NCI-H2029 (cell line): ENCODE measurements around the gene GREB1.
"Not testable (repeated sequence)": the region's sequence is repeated elsewhere in the genome, so short reads cannot be mapped to it uniquely, and the experiment has no call there.

ENCODE experiments used
- DNase-seq: peaks from one replicate; lab custom pipeline; 2025; lab: John Stamatoyannopoulos, UW

GREB1 gene

DNA sequence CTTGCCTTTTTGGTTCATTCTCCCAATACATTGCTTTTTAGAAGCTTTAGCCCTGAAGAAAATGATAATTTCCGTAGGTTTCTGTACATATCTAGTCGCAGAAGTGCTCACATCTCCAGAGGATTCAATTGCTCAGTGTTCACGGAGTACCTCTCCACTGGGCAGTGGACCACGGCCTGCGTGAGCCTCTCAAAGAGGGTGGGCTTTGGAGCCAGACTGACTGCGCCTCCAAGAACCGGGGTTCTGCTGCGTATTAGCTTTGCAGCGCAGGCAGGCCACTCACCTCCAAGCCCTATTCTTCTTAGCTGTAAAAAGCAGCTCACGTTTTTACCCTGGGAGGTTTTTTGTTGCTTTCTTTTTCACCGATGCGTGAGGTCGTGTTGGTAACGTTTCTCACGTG, 100.7 kb downstream of the GREB1 start:
- DNase-seq, result no peak

DNA sequence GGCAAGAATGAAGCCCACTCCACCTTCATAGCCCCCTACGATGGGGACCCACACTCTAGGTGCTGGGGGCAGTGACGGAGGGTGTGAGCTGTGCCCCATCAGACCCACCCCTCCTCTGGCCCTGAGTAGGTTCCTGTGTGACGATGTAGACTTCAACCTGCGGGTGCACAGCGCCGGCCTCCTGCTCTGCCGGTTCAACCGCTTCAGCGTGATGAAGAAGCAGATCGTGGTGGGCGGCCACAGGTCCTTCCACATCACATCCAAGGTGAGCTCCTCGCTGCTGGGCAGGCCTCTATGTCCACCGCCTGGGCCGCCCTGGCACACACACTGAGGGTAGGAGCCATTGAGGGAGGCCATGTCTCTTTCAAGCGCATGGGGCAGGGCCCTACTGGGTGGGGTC, 101.3 kb downstream of the GREB1 start:
- DNase-seq, result no peak

GRCh38 chr2:11636593-11637295, 102.9 kb downstream of the GREB1 start:
- no peak for DNase-seq

- DNase-seq, result no peak
Observed at GRCh38 chr2:11637546-11637945, 103.7 kb downstream of the GREB1 start.

GRCh38 chr2:11639503-11639902, 105.7 kb downstream of the GREB1 start:
- no peak for DNase-seq

DNA sequence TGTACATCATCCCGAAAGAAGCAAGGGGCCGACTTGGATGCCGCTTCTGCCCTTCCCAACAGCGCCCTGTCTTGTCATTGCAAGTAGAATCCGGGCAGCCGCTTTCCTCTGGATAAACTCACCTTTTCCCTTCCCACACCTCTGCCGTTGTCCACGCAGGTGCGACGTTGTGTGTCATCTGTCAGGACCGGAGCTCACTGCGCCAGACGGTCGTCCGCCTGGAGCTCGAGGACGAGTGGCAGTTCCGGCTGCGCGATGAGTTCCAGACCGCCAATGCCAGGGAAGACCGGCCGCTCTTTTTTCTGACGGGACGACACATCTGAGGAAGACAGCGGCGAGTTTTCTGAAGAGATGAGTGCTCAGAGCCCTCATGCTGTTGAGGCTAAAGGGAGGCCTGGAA, 106.3 kb downstream of the GREB1 start:
- no peak for DNase-seq

- DNase-seq, result no peak
Observed at GRCh38 chr2:11642972-11643371, 109.1 kb downstream of the GREB1 start.

GRCh38 chr2:11644293-11644692, 110.4 kb downstream of the GREB1 start:
- no peak for DNase-seq

DNA sequence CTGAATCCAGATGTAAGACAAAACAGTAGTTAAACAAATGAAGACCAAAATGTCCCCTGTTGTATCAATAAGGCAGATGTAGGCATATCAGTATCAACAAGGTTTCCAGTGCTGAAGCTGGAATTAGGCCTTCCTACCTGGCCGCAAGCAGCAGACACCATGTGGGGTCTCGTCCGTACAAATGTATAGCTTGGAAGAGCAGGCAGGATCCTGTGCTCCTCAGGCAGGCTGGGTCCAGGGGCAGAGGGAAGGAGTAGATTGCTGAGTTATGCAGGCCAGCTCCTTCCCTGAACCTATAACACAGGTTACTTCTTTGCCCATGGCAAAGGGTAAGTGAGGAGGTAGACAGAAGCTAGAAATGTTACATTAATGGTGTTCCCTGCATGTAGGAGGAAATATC, 112.7 kb downstream of the GREB1 start:
- no peak for DNase-seq

GRCh38 chr2:11647834-11648600, 114.2 kb downstream of the GREB1 start:
- no peak for DNase-seq

DNA sequence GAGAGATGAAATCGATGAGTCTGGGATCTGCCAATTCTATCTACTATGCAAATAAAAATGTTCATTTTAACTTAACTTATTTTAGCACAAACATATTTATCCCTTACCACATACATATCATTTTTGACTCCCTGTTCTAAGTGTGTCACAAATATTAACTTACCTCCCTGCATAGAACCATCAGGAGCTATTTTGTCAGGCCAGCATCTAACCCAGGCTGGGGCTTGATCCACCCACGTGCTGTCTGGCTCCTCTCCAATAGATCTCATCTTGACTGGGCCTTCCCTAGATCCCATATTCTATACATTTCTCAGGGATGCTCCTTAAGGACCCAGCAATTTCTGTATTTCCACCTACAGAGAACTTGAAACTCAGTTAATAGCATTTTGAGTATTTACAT, 115.2 kb downstream of the GREB1 start:
- DNase-seq, result no peak

DNA sequence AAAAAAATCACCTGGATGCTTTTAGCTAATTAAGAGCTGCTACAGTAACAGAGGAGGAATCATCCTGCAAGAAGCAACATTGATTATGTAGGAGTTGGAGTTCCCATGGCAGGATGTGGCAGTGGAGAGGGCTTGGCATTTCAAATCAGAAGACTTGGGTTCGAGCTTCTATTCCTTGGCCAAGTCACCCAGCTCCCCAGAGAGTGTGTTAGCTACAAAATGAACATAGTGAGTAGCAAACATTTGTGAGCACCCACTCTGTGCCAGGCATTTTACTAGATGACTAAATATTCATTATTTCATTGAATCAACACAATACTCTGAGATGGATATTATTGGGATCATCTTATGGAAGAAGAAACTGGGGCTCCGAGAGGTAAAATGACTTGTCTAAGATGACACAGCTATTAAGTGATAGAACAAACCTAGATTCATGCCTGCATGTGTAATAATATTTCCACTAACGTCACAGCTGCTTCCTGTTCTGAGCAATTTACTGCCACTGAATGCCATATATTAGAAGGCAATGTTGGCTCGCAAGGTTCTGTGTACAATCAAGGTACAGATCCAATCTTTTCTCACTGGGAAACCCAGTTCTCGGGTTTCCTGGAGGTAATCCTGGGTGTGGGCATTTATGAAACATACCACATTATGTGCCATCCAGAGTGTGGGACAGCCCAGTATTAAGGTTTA, 118.2 kb downstream of the GREB1 start:
- no peak for DNase-seq

- DNase-seq, result no peak
Observed at GRCh38 chr2:11652553-11652952, 118.7 kb downstream of the GREB1 start.

- no peak for DNase-seq
Observed at GRCh38 chr2:11655495-11655894, 121.7 kb downstream of the GREB1 start.

DNA sequence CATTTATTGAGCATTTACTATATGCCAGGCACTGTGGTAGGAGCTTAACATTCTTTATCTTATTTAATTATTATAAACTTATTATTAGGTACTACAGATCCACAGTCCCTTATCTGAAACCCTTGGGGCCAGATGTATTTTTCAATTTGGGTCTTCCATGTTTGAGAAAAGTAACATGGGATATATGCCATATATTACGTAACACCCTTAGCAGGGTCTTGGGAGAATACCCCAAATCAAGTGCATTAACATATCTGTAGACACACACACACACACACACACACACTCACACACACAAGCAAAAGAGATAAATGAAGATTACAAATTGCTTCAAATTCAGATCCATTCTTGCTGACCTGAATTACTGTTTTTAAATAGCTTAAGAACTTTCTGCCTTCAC, 122.4 kb downstream of the GREB1 start:
- DNase-seq, result no peak

DNA sequence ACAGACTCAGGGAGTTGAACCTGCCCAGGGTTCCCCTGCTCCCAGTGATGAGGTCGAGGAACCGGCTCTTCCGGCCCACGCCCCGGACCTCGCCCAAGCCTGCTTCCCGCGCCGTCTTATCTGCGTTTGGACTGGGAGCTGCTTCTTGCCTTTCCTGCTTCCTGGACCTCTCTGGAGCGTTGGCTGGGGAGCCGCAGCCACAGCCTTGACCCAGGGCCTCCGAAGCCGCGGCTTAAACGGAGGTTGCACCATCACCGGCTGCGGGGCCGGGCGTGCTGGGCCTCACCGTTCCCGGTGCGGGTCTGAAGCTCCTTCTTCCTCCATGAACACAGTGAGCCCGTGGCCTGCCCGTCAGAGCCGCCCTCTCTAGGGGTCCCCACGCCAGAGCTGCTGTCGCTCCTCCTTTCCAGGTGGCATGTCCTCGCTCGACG, 122.8 kb downstream of the GREB1 start:
- no peak for DNase-seq

DNA sequence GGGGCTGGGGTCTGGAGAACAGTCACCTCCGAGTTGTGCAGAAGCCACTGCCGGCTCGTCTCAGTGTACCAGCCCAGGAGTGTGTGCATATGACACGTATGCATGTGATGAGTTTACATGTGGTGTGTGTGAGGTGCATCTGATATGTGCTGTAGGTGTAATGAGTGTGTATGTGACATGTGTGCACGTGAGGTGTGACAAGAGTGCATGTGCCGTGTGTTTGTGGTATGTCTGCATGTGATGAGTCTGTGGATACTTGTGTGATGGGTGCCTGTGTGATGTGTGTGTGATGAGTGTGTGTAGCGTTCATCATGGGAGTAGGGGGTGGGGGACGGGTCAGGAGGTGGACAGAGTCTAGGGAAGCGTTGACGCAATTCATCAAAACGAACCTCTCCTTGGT, 123.3 kb downstream of the GREB1 start:
- no peak for DNase-seq

- no peak for DNase-seq
Observed at GRCh38 chr2:11657646-11658045, 123.8 kb downstream of the GREB1 start.

- no peak for DNase-seq
Observed at GRCh38 chr2:11658208-11659114, 124.6 kb downstream of the GREB1 start.

- DNase-seq, result no peak
Observed at GRCh38 chr2:11659115-11659475, 125.2 kb downstream of the GREB1 start.

DNA sequence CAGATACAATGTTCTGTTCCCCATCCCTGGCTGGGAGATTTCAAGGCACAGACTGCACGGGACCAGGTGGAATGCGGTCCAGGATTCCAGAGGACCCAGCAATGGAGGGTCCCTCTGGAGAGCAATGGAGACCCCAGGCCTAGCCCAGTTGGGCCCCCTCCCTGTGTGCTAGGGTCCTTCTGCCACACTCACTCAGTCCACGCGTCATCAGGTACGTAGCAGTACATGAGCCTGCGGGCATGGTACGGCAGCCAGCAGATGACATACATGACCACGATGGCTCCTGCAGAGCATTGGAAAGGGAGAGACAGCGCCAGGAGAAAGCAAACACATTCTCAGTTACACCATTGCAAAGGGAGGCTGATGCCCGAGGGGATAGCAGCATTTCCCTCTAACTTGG, 126.0 kb downstream of the GREB1 start:
- no peak for DNase-seq

- not testable (repeated sequence) for DNase-seq
Observed at GRCh38 chr2:11660396-11660795, 126.6 kb downstream of the GREB1 start.
